HEK293 (cell line): ENCODE results near the gene IARS2.
A peak's percentile ranks its signal among the peaks of the same experiment; 100 is the strongest.

Experiments used
- GLI4 ChIP-seq: fragments of 450-650 bp; formaldehyde crosslinking; IDR thresholded peaks from 2 replicates; pipeline ENCODE4 v1.5.1; 2016; ENCODE audit warnings: missing biosample characterization, missing genetic modification characterization
- HOXC10 ChIP-seq: sonication (generic); formaldehyde crosslinking; IDR thresholded peaks from 2 replicates; pipeline ENCODE4 v1.8.1; 2023; ENCODE audit warnings: mild to moderate bottlenecking, missing genetic modification reagents
- KLF1 ChIP-seq: fragments of 450-650 bp; formaldehyde crosslinking; IDR thresholded peaks from 2 replicates; pipeline ENCODE4 v1.5.1; 2016; ENCODE audit warnings: missing biosample characterization, missing genetic modification characterization
- KLF10 ChIP-seq: fragments of 450-650 bp; IDR thresholded peaks from 2 replicates; pipeline ENCODE4 v1.5.1; 2018; ENCODE audit warnings: missing biosample characterization, mild to moderate bottlenecking, missing genetic modification characterization
- KLF8 ChIP-seq: fragments of 450-650 bp; formaldehyde crosslinking; IDR thresholded peaks from 2 replicates; pipeline ENCODE4 v1.5.1; 2016; ENCODE audit warnings: missing biosample characterization, missing genetic modification characterization
- KLF9 ChIP-seq: fragments of 450-650 bp; formaldehyde crosslinking; IDR thresholded peaks from 2 replicates; pipeline ENCODE4 v1.5.1; 2016; ENCODE audit warnings: missing biosample characterization, missing genetic modification characterization, low read depth
- RBAK ChIP-seq: fragments of 450-650 bp; formaldehyde crosslinking; IDR thresholded peaks from 2 replicates; pipeline ENCODE4 v1.5.1; 2016; ENCODE audit warnings: missing biosample characterization, missing genetic modification characterization
- SP3 ChIP-seq: fragments of 450-650 bp; formaldehyde crosslinking; IDR thresholded peaks from 2 replicates; pipeline ENCODE4 v1.5.1; 2016; ENCODE audit warnings: missing biosample characterization, missing genetic modification characterization
- ZEB2 ChIP-seq: fragments of 450-650 bp; formaldehyde crosslinking; IDR thresholded peaks from 2 replicates; pipeline ENCODE4 v1.5.1; 2016; ENCODE audit warnings: missing biosample characterization, missing genetic modification characterization
- ZNF157 ChIP-seq: fragments of 450-650 bp; formaldehyde crosslinking; IDR thresholded peaks from 2 replicates; pipeline ENCODE4 v1.5.1; 2016; ENCODE audit warnings: missing biosample characterization, missing genetic modification characterization
- ZNF175 ChIP-seq: fragments of 450-650 bp; formaldehyde crosslinking; IDR thresholded peaks from 2 replicates; pipeline ENCODE4 v1.5.1; 2016; ENCODE audit warnings: missing biosample characterization, missing genetic modification characterization
- ZNF2 ChIP-seq: fragments of 450-650 bp; formaldehyde crosslinking; IDR thresholded peaks from 2 replicates; pipeline ENCODE4 v1.5.1; 2016; ENCODE audit warnings: missing biosample characterization, missing genetic modification characterization
- ZNF211 ChIP-seq: fragments of 450-650 bp; formaldehyde crosslinking; IDR thresholded peaks from 2 replicates; pipeline ENCODE4 v1.5.1; 2016; ENCODE audit warnings: low read depth, missing biosample characterization, missing genetic modification characterization
- ZNF335 ChIP-seq: fragments of 450-650 bp; formaldehyde crosslinking; conservative IDR thresholded peaks from 2 replicates; pipeline ENCODE4 v1.5.1; 2016; ENCODE audit warnings: missing biosample characterization, missing genetic modification characterization
- ZNF366 ChIP-seq: fragments of 450-650 bp; formaldehyde crosslinking; conservative IDR thresholded peaks from 2 replicates; pipeline ENCODE4 v1.5.1; 2016; ENCODE audit warnings: missing biosample characterization, missing genetic modification characterization
- ZNF37A ChIP-seq: fragments of 450-650 bp; IDR thresholded peaks from 2 replicates; pipeline ENCODE4 v1.5.1; 2018; ENCODE audit warnings: missing biosample characterization, missing genetic modification characterization
- ZNF501 ChIP-seq: fragments of 450-650 bp; formaldehyde crosslinking; IDR thresholded peaks from 2 replicates; pipeline ENCODE4 v1.5.1; 2016; ENCODE audit warnings: missing biosample characterization, missing genetic modification characterization
- ZNF530 ChIP-seq: fragments of 450-650 bp; formaldehyde crosslinking; IDR thresholded peaks from 2 replicates; pipeline ENCODE4 v1.5.1; 2016; ENCODE audit warnings: low read depth, missing biosample characterization, missing genetic modification characterization
- ZNF561 ChIP-seq: fragments of 450-650 bp; IDR thresholded peaks from 2 replicates; pipeline ENCODE4 v1.5.1; 2018; ENCODE audit warnings: missing biosample characterization, missing genetic modification characterization, borderline replicate concordance
- ZNF610 ChIP-seq: fragments of 450-650 bp; formaldehyde crosslinking; IDR thresholded peaks from 2 replicates; pipeline ENCODE4 v1.5.1; 2016; ENCODE audit warnings: missing biosample characterization, missing genetic modification characterization, borderline replicate concordance
- ZNF654 ChIP-seq: fragments of 450-650 bp; formaldehyde crosslinking; IDR thresholded peaks from 2 replicates; pipeline ENCODE4 v1.5.1; 2016; ENCODE audit warnings: low read depth, missing biosample characterization, missing genetic modification characterization
- ZNF791 ChIP-seq: fragments of 450-650 bp; formaldehyde crosslinking; IDR thresholded peaks from 2 replicates; pipeline ENCODE4 v1.5.1; 2016; ENCODE audit warnings: missing biosample characterization, missing genetic modification characterization
- ZNF792 ChIP-seq: fragments of 450-650 bp; formaldehyde crosslinking; IDR thresholded peaks from 2 replicates; pipeline ENCODE4 v1.5.1; 2016; ENCODE audit warnings: missing biosample characterization, missing genetic modification characterization
- TF ChIP-seq, protein P1 (sequence below): fragments of 450-650 bp; formaldehyde crosslinking; conservative IDR thresholded peaks from 2 replicates; pipeline ENCODE4 v1.5.1; 2016; ENCODE audit warnings: low read depth, missing biosample characterization, missing genetic modification characterization
- TF ChIP-seq, protein P2 (sequence below): fragments of 450-650 bp; formaldehyde crosslinking; IDR thresholded peaks from 2 replicates; pipeline ENCODE4 v1.5.1; 2016; ENCODE audit warnings: missing biosample characterization, missing genetic modification characterization
- TF ChIP-seq, protein P3 (sequence below): fragments of 450-650 bp; formaldehyde crosslinking; IDR thresholded peaks from 2 replicates; pipeline ENCODE4 v1.5.1; 2016; ENCODE audit warnings: missing biosample characterization, missing genetic modification characterization
- TF ChIP-seq, protein P4 (sequence below): fragments of 450-650 bp; formaldehyde crosslinking; IDR thresholded peaks from 2 replicates; pipeline ENCODE4 v1.5.1; 2016; ENCODE audit warnings: missing biosample characterization, missing genetic modification characterization
- TF ChIP-seq, protein P5 (sequence below): fragments of 450-650 bp; formaldehyde crosslinking; optimal IDR thresholded peaks from 2 replicates; pipeline ENCODE3; 2016; ENCODE audit warnings: missing biosample characterization, mild to moderate bottlenecking, missing genetic modification characterization

The IARS2 gene

DNA sequence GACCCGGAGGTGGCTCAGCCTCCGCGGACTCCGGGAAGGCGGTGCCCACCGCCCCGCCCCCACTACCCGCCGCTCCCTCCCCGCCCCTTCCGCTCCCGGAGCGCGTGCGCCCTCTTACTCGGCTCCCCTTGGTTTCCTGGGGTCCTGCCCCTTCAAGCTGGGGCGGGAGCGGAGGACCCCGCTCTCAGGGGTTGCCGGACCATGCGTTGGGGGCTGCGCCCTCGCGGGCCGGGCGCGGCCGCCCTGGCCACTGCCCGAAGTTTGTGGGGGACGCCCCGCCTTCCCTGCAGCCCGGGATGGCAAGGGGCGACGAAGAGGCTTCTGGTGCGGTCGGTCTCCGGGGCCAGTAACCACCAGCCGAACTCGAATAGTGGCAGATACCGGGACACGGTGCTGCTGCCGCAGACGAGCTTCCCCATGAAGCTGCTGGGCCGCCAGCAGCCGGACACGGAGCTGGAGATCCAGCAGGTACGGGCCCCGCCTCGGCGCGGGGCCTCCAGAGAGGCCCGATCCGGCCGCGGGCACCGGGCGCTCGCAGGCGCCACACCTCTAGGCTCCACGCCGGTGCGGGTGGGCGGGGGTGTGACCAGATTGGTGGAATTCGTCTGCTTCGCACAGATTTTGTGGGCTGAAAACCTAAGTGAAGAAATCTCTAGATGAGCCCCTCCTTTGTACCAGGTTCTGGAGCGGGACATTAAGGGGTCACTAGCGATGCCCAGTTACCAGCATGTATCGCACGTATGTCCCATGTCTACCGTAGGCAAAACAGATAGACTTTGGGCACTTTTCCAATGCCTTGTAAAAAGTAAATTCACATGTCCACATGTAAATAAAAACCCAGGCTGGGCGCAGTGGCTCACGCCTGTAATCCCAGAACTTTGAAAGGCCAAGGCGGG lies at the start of gene IARS2 (continued):
- TF ChIP-seq ZNF366 (tag by site-specific recombination) (no peak), ZNF654 (tag by site-specific recombination) (no peak), ZNF610 (0 out of 2 replicates have a peak, but pooled peaks have one; percentile 55), ZNF335 (tag by site-specific recombination) (peak; percentile 98), ZNF211 (tag by site-specific recombination) (no peak), ZNF530 (tag by site-specific recombination) (no peak), ZNF2 (tag by site-specific recombination) (no peak; the same call in 1 of the 2 replicates), KLF8 (peak; percentile 80; the same call in 1 of the 2 replicates), GLI4 (tag by site-specific recombination) (no peak), SP3 (tag by site-specific recombination) (peak; percentile 73), KLF10 (tag by site-specific recombination) (peak; percentile 83), ZNF792 (no peak), ZNF37A (tag by site-specific recombination) (no peak), ZNF175 (tag by site-specific recombination) (no peak), KLF9 (tag by site-specific recombination) (peak; percentile 80), ZNF157 (tag by site-specific recombination) (no peak), ZNF561 (tag by site-specific recombination) (peak; percentile 92), ZNF501 (tag by site-specific recombination) (peak; percentile 90), RBAK (no peak), ZNF791 (tag by site-specific recombination) (no peak), KLF1 (peak; percentile 63; the same call in 1 of the 2 replicates), HOXC10 (CRISPR knock-in tag) (no peak), ZEB2 (tag by site-specific recombination) (peak; percentile 80)
- TF ChIP-seq, protein P1, sequence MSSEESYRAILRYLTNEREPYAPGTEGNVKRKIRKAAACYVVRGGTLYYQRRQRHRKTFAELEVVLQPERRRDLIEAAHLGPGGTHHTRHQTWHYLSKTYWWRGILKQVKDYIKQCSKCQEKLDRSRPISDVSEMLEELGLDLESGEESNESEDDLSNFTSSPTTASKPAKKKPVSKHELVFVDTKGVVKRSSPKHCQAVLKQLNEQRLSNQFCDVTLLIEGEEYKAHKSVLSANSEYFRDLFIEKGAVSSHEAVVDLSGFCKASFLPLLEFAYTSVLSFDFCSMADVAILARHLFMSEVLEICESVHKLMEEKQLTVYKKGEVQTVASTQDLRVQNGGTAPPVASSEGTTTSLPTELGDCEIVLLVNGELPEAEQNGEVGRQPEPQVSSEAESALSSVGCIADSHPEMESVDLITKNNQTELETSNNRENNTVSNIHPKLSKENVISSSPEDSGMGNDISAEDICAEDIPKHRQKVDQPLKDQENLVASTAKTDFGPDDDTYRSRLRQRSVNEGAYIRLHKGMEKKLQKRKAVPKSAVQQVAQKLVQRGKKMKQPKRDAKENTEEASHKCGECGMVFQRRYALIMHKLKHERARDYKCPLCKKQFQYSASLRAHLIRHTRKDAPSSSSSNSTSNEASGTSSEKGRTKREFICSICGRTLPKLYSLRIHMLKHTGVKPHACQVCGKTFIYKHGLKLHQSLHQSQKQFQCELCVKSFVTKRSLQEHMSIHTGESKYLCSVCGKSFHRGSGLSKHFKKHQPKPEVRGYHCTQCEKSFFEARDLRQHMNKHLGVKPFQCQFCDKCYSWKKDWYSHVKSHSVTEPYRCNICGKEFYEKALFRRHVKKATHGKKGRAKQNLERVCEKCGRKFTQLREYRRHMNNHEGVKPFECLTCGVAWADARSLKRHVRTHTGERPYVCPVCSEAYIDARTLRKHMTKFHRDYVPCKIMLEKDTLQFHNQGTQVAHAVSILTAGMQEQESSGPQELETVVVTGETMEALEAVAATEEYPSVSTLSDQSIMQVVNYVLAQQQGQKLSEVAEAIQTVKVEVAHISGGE = peak; percentile 95
- TF ChIP-seq, protein P2, sequence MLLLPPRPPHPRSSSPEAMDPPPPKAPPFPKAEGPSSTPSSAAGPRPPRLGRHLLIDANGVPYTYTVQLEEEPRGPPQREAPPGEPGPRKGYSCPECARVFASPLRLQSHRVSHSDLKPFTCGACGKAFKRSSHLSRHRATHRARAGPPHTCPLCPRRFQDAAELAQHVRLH (tag by site-specific recombination) = 0 out of 2 replicates have a peak, but pooled peaks have one; percentile 38
- TF ChIP-seq, protein P3, sequence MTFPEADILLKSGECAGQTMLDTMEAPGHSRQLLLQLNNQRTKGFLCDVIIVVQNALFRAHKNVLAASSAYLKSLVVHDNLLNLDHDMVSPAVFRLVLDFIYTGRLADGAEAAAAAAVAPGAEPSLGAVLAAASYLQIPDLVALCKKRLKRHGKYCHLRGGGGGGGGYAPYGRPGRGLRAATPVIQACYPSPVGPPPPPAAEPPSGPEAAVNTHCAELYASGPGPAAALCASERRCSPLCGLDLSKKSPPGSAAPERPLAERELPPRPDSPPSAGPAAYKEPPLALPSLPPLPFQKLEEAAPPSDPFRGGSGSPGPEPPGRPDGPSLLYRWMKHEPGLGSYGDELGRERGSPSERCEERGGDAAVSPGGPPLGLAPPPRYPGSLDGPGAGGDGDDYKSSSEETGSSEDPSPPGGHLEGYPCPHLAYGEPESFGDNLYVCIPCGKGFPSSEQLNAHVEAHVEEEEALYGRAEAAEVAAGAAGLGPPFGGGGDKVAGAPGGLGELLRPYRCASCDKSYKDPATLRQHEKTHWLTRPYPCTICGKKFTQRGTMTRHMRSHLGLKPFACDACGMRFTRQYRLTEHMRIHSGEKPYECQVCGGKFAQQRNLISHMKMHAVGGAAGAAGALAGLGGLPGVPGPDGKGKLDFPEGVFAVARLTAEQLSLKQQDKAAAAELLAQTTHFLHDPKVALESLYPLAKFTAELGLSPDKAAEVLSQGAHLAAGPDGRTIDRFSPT = peak; percentile 92
- TF ChIP-seq, protein P4, sequence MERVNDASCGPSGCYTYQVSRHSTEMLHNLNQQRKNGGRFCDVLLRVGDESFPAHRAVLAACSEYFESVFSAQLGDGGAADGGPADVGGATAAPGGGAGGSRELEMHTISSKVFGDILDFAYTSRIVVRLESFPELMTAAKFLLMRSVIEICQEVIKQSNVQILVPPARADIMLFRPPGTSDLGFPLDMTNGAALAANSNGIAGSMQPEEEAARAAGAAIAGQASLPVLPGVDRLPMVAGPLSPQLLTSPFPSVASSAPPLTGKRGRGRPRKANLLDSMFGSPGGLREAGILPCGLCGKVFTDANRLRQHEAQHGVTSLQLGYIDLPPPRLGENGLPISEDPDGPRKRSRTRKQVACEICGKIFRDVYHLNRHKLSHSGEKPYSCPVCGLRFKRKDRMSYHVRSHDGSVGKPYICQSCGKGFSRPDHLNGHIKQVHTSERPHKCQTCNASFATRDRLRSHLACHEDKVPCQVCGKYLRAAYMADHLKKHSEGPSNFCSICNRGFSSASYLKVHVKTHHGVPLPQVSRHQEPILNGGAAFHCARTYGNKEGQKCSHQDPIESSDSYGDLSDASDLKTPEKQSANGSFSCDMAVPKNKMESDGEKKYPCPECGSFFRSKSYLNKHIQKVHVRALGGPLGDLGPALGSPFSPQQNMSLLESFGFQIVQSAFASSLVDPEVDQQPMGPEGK = peak; percentile 87
- TF ChIP-seq, protein P5, sequence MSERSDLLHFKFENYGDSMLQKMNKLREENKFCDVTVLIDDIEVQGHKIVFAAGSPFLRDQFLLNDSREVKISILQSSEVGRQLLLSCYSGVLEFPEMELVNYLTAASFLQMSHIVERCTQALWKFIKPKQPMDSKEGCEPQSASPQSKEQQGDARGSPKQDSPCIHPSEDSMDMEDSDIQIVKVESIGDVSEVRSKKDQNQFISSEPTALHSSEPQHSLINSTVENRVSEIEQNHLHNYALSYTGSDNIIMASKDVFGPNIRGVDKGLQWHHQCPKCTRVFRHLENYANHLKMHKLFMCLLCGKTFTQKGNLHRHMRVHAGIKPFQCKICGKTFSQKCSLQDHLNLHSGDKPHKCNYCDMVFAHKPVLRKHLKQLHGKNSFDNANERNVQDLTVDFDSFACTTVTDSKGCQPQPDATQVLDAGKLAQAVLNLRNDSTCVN = peak; percentile 86
